Medulla oblongata (tissue), 1 donor: ENCODE measurements around the gene ECHDC3.
A peak's percentile ranks its signal among the peaks of the same experiment; 100 is the strongest.

ENCODE experiments used
- DNase-seq: peaks from one replicate; pipeline ENCODE4 v3.0.0-alpha.2; 2015; ENCODE audit errors: extremely low spot score

Gene ECHDC3

GRCh38 chr10:11776080-11776479 is 33.9 kb downstream of the ECHDC3 start:
- DNase-seq: no peak

DNA sequence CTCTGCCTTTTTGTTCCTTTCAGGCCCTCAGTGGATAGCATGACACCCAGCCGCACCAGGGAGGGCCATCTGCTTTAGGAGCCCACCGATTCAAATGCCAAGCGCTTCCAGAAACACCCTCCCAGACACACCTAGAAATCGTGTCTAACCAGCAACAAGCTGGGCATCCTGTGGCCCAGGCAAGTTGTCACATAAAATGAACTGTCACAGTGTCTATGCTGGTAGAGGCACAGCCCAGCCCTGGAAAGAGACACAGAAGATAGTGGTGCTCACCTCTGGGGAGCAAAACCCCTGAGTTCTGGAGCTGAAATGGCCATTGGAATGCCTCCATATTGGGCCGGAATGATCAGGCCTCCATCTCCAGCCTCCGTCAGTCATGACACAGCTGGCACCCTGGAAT is 38.9 kb downstream of the ECHDC3 start:
- DNase-seq: no peak

DNA sequence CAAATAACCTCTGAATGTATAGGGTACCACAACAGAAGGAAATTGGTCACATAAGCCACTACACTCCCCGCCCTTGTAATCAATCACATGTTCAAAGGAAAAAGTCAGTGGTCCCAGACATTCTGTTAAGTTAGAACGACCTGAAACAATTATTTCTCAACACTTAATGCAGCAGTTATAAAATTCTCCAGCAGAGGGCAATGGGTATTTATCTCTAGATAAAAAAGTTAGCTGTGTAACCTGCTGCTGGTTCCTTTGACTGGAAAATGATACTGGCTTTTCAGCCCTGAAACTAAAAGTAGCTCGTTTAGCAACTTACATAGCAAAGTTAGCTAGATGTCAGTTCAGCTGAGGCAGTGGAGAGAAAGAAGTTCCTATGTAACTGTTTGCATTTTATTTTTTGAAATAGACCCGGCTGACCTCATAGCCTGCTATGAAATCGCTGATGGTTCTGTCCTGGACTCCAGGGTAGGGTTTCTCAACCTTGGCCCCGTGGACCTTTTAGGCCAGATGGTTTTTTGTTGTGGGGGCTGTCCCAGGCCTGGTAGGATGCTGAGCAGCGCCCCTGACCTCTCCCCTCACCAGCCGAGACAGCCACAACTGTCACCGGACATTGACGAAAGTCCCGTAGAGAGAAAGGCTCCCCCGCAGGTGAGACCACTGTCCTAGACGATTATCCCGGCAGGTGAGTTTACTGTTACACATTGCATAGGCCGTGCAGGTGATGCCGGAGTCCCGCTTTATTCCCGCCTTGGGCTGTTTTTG is 40.8 kb downstream of the ECHDC3 start:
- DNase-seq: peak; percentile 68

DNA sequence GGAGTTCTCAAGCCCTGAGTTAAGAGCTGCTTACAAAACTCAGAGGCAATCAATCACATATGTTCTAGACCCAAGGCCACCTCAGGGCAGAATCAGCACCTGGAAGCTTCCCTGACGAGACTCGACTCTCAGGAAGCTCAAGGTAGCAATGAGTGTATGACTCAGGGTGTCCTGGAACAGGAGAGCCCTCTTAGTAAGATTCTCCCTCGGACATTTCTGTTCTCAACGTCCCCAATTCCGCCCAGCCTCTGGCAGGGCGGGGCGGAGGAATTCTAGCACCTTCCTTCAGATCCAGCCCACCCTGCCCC is 41.3 kb downstream of the ECHDC3 start:
- no peak for DNase-seq

GRCh38 chr10:11787374-11787773 is 45.2 kb downstream of the ECHDC3 start:
- no peak for DNase-seq

- no peak for DNase-seq
Measured at GRCh38 chr10:11787846-11788245, 45.7 kb downstream of the ECHDC3 start.

- no peak for DNase-seq
Measured at GRCh38 chr10:11789306-11789705, 47.1 kb downstream of the ECHDC3 start.

GRCh38 chr10:11789956-11790355 is 47.8 kb downstream of the ECHDC3 start:
- DNase-seq: no peak

DNA sequence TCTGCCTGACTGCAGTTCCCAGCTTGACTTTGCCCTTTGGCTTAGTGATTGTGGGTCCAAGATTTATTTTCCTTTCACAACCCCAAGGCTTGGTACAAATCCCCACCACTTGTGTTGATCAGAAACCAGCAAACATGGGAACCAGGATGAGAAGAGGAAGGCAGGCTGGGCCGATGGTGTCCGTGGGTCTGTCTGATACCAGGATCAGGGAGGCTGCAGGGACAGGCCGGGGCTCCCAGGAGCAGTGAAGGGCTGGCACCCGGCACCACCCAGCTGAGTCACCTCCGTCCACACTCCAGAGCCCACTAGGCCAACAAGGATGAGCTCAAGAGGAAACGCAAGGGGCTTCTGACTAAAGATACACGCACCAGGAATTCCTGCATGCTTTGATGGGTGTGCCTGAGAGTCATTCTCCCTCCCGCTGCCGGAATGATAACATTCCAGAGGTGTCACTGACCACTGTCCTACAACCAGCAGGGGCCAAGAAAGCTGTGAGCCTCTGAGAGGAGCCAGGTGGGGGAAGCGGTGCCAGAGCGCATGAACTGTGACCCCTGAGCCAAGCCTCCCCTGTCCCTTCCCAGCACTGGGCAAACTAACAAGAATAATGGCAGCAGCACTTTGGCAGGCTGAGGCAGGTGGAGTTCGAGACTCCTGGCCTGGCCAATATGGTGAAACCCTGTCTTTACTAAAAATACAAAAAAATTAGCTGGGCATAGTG is 51.7 kb downstream of the ECHDC3 start:
- DNase-seq: no peak

GRCh38 chr10:11794566-11794965 is 52.4 kb downstream of the ECHDC3 start:
- no peak for DNase-seq

- no peak for DNase-seq
Measured at GRCh38 chr10:11795101-11795920, 53.1 kb downstream of the ECHDC3 start.

- no peak for DNase-seq
Measured at GRCh38 chr10:11796474-11796873, 54.3 kb downstream of the ECHDC3 start.

DNA sequence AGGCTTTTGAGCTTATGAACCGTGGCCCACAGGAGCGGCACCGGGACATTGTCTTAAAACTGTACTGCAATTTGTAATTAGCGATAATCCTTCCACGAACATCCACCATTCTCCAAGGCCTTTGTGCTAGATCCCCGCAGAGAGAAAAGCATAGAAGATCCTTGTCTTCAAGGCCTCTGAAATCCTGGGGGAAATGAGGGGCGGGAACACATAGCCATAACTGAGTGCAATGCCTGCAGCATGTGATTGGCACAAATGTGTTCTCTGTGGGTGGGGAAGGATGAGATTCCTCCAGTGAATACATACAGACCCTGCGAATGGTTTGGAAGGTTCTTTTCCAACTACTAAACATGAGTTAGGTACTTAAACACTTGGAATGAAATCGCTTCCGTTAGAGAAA is 55.1 kb downstream of the ECHDC3 start:
- DNase-seq: no peak

- no peak for DNase-seq
Measured at GRCh38 chr10:11797847-11798633, 55.9 kb downstream of the ECHDC3 start.

DNA sequence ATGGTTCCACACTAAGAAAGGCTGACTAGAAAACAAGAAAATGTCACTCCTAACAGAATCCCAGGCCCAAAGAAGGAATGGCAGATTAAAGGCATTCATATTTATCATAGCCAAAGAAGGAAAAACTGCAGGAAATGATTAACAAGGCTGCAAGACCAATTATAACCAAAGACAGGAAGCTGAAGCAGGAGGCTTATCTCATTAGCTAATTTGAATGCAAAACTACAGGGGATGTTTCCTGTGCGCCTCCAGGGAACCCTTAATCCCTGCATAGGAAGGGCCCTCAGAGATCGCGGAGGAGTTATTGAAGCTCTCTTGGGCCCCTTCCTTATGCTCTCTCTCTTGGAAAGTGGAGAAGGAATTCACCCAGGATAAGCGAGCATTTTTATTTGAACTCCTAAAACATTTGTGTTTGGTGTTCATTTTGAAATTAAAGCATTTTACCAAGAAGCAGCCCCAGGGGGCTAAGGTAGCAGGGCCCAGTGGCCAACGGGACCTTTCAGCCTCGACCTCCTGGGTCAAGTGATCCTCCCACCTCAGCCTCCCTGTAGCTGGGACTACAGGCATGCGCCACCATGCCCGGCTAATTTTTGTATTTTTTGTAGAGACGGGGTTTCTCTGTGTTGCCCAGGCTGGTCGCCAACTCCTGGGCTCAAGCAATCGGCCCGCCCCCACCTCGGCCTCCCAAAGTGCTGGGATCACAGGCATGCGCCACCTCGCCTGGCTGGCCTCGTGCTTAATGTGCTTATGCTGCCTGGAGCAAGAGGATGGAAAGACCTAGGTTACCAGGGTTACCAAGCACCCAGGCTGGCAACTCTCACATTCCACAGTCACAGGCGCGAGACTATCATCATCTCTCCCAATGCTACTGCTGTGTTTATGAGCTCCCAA is 56.9 kb downstream of the ECHDC3 start:
- no peak for DNase-seq

GRCh38 chr10:11799736-11800080 is 57.5 kb downstream of the ECHDC3 start:
- DNase-seq: no peak

GRCh38 chr10:11804336-11804735 is 62.2 kb downstream of the ECHDC3 start:
- DNase-seq: no peak

GRCh38 chr10:11805792-11806191 is 63.6 kb downstream of the ECHDC3 start:
- DNase-seq: no peak

GRCh38 chr10:11806706-11807105 is 64.5 kb downstream of the ECHDC3 start:
- DNase-seq: no peak

- no peak for DNase-seq
Measured at GRCh38 chr10:11808808-11809207, 66.6 kb downstream of the ECHDC3 start.

- DNase-seq: no peak
Measured at GRCh38 chr10:11810313-11810766, 68.2 kb downstream of the ECHDC3 start.
